Bronchus fibroblast of lung (primary cell): Measurements from ENCODE around the gene COX7C. TPM values are rescaled to one million over a fixed set of nuclear protein-coding genes. Genes with fewer than 3 reads are reported as not detected.

Source experiments
- total RNA-seq: library from RNA; depleted of rRNA; stranded (reverse); fragments of >200 nt; gene quantifications from 2 replicates; pipeline ENCODE4 v1.2.3, GENCODE V29; 2015

COX7C gene
- total RNA-seq = 324 and 334 TPM in 2 replicates

GRCh38 chr5:86617756-86618576, at the start of gene COX7C:
Gene COX7C, plus strand, starts transcription at chr5:86617941. Its CDS starts 115 bp downstream, at chr5:86618056.

